Endothelial cell of umbilical vein (primary cell): ENCODE measurements around the gene PRLHR. TPM values are rescaled to one million over a fixed set of nuclear protein-coding genes. Genes with fewer than 3 reads are reported as not detected.

Experiments
- BruUV-seq: library from RNA; stranded (reverse); fragments of 400-500 nt; replicated peaks from 2 replicates; lab custom pipeline; 2021; lab: Mats Ljungman, UMichigan
- CTCF ChIA-PET: fragments of 300-600, 350-600 bp; sonication (Branson Sonifier 250); formaldehyde crosslinking; loops from one replicate; lab custom pipeline; 2021; ENCODE audit warnings: antibody characterized with exemption, inconsistent platforms; lab: Charles Lee
- POLR2A ChIA-PET: fragments of 300-600, 350-600 bp; sonication (Branson Sonifier 250); formaldehyde crosslinking; loops from one replicate; lab custom pipeline; 2021; ENCODE audit warnings: antibody characterized with exemption, inconsistent platforms; lab: Charles Lee
- DNase-seq: peaks from one replicate; pipeline ENCODE4 v3.0.0-alpha.2; 2011; ENCODE audit warnings: low read depth, low spot score
- FAIRE-seq: peaks from 2 replicates; lab custom pipeline; 2011; peaks lifted over from hg19 to GRCh38; lab: Jason Lieb, UNC
- H2AFZ ChIP-seq: 2 replicates; pipeline ENCODE4 v1.6.0; 2012; ENCODE audit warnings: low read depth, low read length, control low read depth, inconsistent platforms
- H3K27ac ChIP-seq: 2 replicates; pipeline ENCODE4 v1.5.1; 2011; ENCODE audit warnings: low read depth, mild to moderate bottlenecking, control low read depth, low read length, moderate library complexity; ENCODE audit not compliant: insufficient read depth
- H3K27me3 ChIP-seq, 2 experiments: 2 replicates each; pipeline versions ENCODE4 v1.6.0 to v1.6.1; 2011; ENCODE audit warnings: low read length in 2 of 2, mixed read lengths in 1 of 2; ENCODE audit not compliant: control insufficient read depth in 2 of 2, insufficient read depth in 2 of 2
- H3K36me3 ChIP-seq, 2 experiments: 2 replicates in 1 of 2; 3 replicates in 1 of 2; pipeline ENCODE4 v1.5.1; 2011; ENCODE audit warnings: low read length in 2 of 2, mild to moderate bottlenecking in 1 of 2, moderate library complexity in 1 of 2; ENCODE audit not compliant: control insufficient read depth in 2 of 2, insufficient read depth in 2 of 2; ENCODE audit errors: extremely low read depth in 1 of 2
- H3K4me1 ChIP-seq: 3 replicates; pipeline ENCODE4 v1.5.1; 2011; ENCODE audit warnings: mild to moderate bottlenecking, low read length; ENCODE audit not compliant: control insufficient read depth, insufficient read depth; ENCODE audit errors: extremely low read depth
- H3K4me2 ChIP-seq: 2 replicates; pipeline ENCODE4 v1.6.1; 2011; ENCODE audit warnings: low read length, control low read depth, mixed read lengths; ENCODE audit not compliant: insufficient read depth
- H3K4me3 ChIP-seq, 3 experiments: fragments of 200-600 bp in 1 of 3; sonication (generic), shearing (Covaris generic) in 1 of 3; replicated peaks in 1 of 3; 2 replicates each; pipeline ENCODE4 v1.5.1; 2011 to 2016; ENCODE audit warnings: control low read depth in 3 of 3, low read length in 3 of 3, mild to moderate bottlenecking in 2 of 3, inconsistent platforms in 1 of 3, low read depth in 1 of 3, moderate library complexity in 1 of 3; ENCODE audit not compliant: insufficient read depth in 1 of 3
- H3K79me2 ChIP-seq: 2 replicates; pipeline ENCODE4 v1.6.0; 2012; ENCODE audit warnings: low read length, inconsistent platforms; ENCODE audit not compliant: control insufficient read depth, insufficient read depth
- H3K9ac ChIP-seq: replicated peaks from 2 replicates; pipeline ENCODE3; 2011; ENCODE audit warnings: low read length, control low read depth; ENCODE audit not compliant: insufficient read depth; ENCODE audit errors: extremely low read depth
- H3K9me1 ChIP-seq: replicated peaks from 3 replicates; pipeline ENCODE4 v1.6.0; 2011; ENCODE audit warnings: mild to moderate bottlenecking, low read length; ENCODE audit not compliant: control insufficient read depth, insufficient read depth; ENCODE audit errors: extremely low read depth
- H3K9me3 ChIP-seq: replicated peaks from 2 replicates; pipeline ENCODE4 v1.5.1; 2012; ENCODE audit warnings: low read length, inconsistent platforms; ENCODE audit not compliant: control insufficient read depth, insufficient read depth
- H4K20me1 ChIP-seq: replicated peaks from 2 replicates; pipeline ENCODE3; 2011; ENCODE audit warnings: mild to moderate bottlenecking, low read length; ENCODE audit not compliant: control insufficient read depth, insufficient read depth; ENCODE audit errors: extremely low read depth
- EZH2 ChIP-seq: IDR thresholded peaks from 2 replicates; pipeline ENCODE4 v1.6.1; 2012; ENCODE audit warnings: borderline replicate concordance, low read depth, mild to moderate bottlenecking, moderate library complexity, low read length, inconsistent platforms; ENCODE audit not compliant: severe bottlenecking
- FOS ChIP-seq: IDR thresholded peaks from 2 replicates; pipeline ENCODE4 v1.6.1; 2011; ENCODE audit warnings: mild to moderate bottlenecking, low read length, moderate library complexity, borderline replicate concordance; ENCODE audit not compliant: insufficient read depth
- GATA2 ChIP-seq: IDR thresholded peaks from 2 replicates; pipeline ENCODE4 v1.7.0; 2011; ENCODE audit warnings: low read depth, mild to moderate bottlenecking, moderate library complexity, mixed read lengths, low read length; ENCODE audit not compliant: insufficient read length, insufficient read depth
- JUN ChIP-seq: IDR thresholded peaks from 2 replicates; pipeline ENCODE4 v1.6.1; 2011; ENCODE audit warnings: borderline replicate concordance, low read depth; ENCODE audit not compliant: insufficient read length, insufficient read depth
- MYC ChIP-seq: IDR thresholded peaks from one replicate; pipeline ENCODE4 v1.6.1; 2011; ENCODE audit warnings: mild to moderate bottlenecking, low read depth, low read length
- POLR2A ChIP-seq: IDR thresholded peaks from 2 replicates; pipeline ENCODE4 v1.6.1; 2012; ENCODE audit warnings: low read depth, mild to moderate bottlenecking, control low read depth, low read length
- POLR2AphosphoS5 ChIP-seq: IDR thresholded peaks from 2 replicates; pipeline ENCODE4 v1.6.1; 2012; ENCODE audit warnings: low read depth, mild to moderate bottlenecking, control low read depth, low read length, moderate library complexity; ENCODE audit not compliant: insufficient read depth
- dilution Hi-C: fragments of 300-500 bp; cut with MboI; formaldehyde crosslinking; loops from one replicate; pipeline ENCODE4 v1.15.0; 2019; ENCODE audit warnings: low sequenced_read_pairs; ENCODE audit not compliant: extremely low pct_ligation_motif_present
- intact Hi-C: fragments of 100-400 bp; cut with micrococcal nuclease; formaldehyde crosslinking; loops from one replicate; pipeline ENCODE4 v1.10.0; 2022
- polyA plus RNA-seq, 4 experiments: library from polyadenylated mRNA; depleted of rRNA in 3 of 4; stranded (reverse) in 3 of 4; unstranded in 1 of 4; fragments of >200 nt; gene quantifications; 2 replicates each; pipeline versions ENCODE4 v1.2.1 to v1.2.3, GENCODE V29; 2011 to 2012; ENCODE audit warnings: missing spikeins in 1 of 4
- total RNA-seq: library from RNA; stranded (reverse); gene quantifications from 2 replicates; pipeline ENCODE4 v1.2.3, GENCODE V29; 2021
- TF ChIP-seq, protein P1 (sequence below), 2 donors: IDR thresholded peaks; 1 replicate in 1 of 2; 2 replicates in 1 of 2; pipeline ENCODE4 v1.5.1; 2011; ENCODE audit warnings: low read length in 2 of 2, mild to moderate bottlenecking in 2 of 2, moderate library complexity in 2 of 2, control low read depth in 1 of 2, inconsistent platforms in 1 of 2, low read depth in 1 of 2; ENCODE audit not compliant: insufficient read depth in 1 of 2; ENCODE audit errors: extremely low read depth in 1 of 2
- TF ChIP-seq, protein P2 (sequence below): IDR thresholded peaks from 2 replicates; pipeline ENCODE4 v1.6.1; 2011; ENCODE audit not compliant: insufficient read depth, insufficient read length

Gene PRLHR
- total and polyA plus RNA-seq, 2 donors (not counting 3 experiments of a cell fraction or from before 2014, with no cell fraction given), result not detected

DNA sequence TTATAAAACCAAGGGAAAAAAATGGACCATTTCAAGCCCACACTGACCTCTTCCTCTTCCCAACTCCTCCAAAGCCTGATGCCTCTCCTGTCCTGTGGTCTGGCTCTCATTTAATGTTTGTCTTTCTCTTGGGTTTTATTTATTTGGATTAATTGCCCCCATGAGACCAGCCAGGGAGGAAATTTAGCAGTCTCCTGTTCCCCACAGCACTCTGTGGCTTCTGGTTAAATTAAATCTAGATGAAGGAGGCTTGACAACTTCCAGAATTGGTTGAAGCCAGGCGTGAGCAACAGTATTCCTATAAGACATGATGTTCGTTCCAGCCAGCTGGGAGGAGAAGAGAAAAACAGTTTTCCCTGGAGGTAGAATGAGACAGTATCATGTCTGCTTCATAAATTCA, 15.1 kb upstream of the PRLHR start:
- H3K79me2 ChIP-seq, result no peaks in the 10 kb centered on the region
- no peaks in the 10 kb centered on the region for H3K9me3 ChIP-seq
- DNase-seq (no peak), FAIRE-seq (no peak)
- H2AFZ ChIP-seq, result no peak overlapping the region
- no TSS peak for BruUV-seq
- H3K9ac ChIP-seq, result no peak overlapping the region
- peaks cover 0 to 2% of the 10 kb centered on the region in 2 experiments for H3K27me3 ChIP-seq
- intact Hi-C loops, result no loop called here
- ChIA-PET CTCF (no interaction called here), POLR2A (no interaction called here)
- H3K36me3 ChIP-seq, result no peaks in the 10 kb centered on the region
- no peak for TF ChIP-seq JUN
- no peak for TF ChIP-seq POLR2A
- TF ChIP-seq MYC, result no peak
- TF ChIP-seq GATA2, result no peak
- TF ChIP-seq, protein P1, sequence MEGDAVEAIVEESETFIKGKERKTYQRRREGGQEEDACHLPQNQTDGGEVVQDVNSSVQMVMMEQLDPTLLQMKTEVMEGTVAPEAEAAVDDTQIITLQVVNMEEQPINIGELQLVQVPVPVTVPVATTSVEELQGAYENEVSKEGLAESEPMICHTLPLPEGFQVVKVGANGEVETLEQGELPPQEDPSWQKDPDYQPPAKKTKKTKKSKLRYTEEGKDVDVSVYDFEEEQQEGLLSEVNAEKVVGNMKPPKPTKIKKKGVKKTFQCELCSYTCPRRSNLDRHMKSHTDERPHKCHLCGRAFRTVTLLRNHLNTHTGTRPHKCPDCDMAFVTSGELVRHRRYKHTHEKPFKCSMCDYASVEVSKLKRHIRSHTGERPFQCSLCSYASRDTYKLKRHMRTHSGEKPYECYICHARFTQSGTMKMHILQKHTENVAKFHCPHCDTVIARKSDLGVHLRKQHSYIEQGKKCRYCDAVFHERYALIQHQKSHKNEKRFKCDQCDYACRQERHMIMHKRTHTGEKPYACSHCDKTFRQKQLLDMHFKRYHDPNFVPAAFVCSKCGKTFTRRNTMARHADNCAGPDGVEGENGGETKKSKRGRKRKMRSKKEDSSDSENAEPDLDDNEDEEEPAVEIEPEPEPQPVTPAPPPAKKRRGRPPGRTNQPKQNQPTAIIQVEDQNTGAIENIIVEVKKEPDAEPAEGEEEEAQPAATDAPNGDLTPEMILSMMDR (IDR thresholded peaks at IDR 0.05; ENCODE audit: extremely low read depth in 1 of 2, insufficient read depth in 1 of 2, low read depth in 1 of 2, low read length in 2 of 2), result no peak
- no peak for TF ChIP-seq FOS
- TF ChIP-seq, protein P2, sequence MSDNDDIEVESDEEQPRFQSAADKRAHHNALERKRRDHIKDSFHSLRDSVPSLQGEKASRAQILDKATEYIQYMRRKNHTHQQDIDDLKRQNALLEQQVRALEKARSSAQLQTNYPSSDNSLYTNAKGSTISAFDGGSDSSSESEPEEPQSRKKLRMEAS, result no peak
- TF ChIP-seq POLR2AphosphoS5, result no peak
- no peak for TF ChIP-seq EZH2
- no peak overlapping the region for H3K4me2 ChIP-seq
- dilution Hi-C loops, result no loop called here
- no peaks in the 10 kb centered on the region for H4K20me1 ChIP-seq
- H3K9me1 ChIP-seq, result no peaks in the 10 kb centered on the region
- no peak overlapping the region for H3K27ac ChIP-seq
- no peaks in the 10 kb centered on the region for H3K4me1 ChIP-seq
- H3K4me3 ChIP-seq, result no peak overlapping the region
